GM18520 (cell line): Measurements from ENCODE around the gene YPEL1.

Experiments used
- ATAC-seq: cut with Tn5 transposase; IDR thresholded peaks from one replicate; pipeline ENCODE4 v1.9.1; 2021; ENCODE audit not compliant: unreplicated experiment

Gene YPEL1, protein sequence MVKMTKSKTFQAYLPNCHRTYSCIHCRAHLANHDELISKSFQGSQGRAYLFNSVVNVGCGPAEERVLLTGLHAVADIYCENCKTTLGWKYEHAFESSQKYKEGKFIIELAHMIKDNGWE

GRCh38 chr22:21735200-21736083 lies at the start of gene YPEL1:
Gene YPEL1 (minus strand): TSS chr22:21735794. CDS start chr22:21710744, 25,050 bp downstream.
- peak; percentile 66 for ATAC-seq

GRCh38 chr22:21780259-21780658 lies 44.7 kb upstream of the YPEL1 start:
- ATAC-seq: no peak

- no peak for ATAC-seq
Measured at GRCh38 chr22:21779444-21779843, 43.9 kb upstream of the YPEL1 start.

GRCh38 chr22:21778705-21779363 lies 43.2 kb upstream of the YPEL1 start:
- no peak for ATAC-seq

- no peak for ATAC-seq
Measured at GRCh38 chr22:21771631-21771976, 36.0 kb upstream of the YPEL1 start.

DNA sequence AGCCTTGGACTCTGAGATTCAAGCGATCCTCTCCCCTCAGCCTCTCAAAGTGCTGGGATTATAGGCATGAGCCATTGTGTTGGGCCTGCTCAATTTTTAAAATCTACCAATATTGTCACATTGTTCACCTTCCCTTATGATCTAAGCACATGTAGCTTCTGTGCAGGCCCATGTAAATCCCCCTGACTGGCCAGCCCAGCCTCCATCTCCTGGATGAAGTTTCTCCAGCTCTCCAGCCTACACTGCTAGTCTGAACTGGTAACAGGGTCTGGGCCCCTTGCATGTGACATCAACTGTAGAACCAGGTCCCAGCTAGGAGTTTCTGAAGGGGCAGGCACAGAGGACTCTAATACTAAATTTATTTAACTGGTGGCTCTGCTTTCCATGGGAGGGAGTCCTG lies 32.8 kb upstream of the YPEL1 start:
- ATAC-seq: no peak

GRCh38 chr22:21766691-21767462 lies 31.3 kb upstream of the YPEL1 start:
- peak; percentile 51 for ATAC-seq

DNA sequence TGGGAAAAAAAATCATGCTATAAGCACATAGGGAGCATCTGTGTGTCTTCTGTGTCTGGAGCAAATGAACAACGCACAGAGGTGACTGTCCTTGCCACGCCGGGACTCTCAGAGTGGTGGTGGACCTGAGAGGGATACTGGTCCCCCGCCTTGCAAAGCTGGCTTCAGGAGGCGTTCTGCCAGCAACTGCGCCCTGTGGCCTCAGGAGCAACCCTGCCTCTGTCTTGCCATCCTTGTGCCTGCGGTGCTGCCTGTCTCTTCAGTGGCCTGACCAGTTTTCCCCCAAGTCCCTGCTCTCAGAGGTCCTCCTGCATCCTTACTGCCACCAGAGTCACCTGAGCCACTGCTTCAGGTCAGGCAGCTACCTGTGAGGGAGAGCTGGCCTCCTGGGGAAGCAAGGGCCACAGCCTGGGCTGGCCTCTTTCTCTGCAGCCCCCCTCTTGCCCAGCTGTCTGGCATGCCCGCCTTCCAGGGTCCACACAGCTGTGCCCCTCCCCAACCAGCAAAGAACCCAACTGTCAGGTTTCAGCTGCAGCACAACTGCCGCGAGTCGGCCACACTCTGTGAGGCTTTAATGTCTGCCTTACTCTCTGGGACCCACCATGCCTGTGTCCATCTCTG lies 30.4 kb upstream of the YPEL1 start:
- no peak for ATAC-seq

DNA sequence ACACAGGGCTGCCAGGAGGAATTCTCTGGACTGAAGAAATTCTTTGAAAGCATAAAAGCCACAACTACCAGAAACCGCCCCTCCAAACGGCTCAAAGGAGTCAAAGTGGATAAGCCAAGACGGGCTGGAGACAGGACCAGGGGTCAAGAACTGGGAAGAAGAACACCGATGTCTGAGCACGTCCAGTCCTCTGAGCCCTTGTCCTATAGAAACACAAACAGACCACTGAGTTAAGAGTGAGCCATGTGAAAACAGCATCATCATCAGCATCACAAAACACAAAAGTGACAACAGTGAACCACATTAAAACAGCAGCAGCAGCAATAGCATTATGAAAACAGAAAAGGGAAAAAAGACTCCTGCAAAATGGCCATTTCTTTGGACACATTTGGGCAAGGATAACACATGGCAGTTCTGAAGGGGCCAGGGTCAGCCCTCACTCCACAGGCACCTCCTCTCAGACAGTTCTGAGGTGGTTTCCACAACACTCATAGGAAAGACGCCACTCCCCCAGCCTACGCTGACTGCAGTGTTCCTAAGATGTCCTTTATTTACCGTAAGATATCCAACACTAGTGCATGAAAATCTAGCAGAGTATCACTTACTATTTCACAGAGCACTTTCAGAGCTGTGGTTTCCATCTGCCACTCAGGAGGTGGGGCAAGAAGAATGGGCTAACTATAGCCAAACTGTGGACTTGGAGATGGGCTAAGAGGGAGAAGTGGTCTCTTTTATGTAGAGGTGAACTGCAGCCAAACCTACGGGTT lies 28.6 kb upstream of the YPEL1 start:
- ATAC-seq: no peak

GRCh38 chr22:21762712-21763581 lies 27.4 kb upstream of the YPEL1 start:
- no peak for ATAC-seq

DNA sequence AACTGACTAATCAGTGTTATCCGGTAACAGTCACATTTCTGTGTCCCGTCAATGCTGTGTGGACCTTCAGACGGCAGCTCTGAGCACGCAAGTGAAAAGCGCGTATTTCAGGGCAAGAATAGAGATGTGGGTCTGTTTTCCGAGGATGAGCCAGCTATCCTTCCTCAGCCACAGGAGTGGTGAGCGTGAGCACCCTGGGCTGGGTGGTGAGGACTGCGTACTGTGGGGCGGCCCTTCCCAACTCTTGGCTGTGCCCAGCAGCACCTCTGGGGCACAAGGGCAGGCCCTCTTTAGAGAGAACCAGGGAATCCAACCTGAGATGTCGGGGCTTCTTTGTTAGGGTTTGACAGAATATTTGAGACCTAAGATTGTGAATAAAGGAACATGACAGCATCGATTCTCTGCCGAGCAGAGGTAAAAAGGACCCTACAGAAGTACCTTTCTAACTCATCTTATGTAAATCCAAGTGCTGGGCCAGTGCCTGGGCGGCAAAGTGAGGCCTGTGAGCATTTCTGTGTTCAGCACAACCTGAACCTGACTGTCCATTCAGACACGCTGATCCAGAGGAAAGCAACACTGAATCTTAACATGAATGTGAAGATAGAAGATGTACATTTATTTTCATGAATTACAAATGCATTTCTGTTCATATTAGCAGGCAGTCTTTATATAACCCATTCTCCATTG lies 26.5 kb upstream of the YPEL1 start:
- no peak for ATAC-seq

DNA sequence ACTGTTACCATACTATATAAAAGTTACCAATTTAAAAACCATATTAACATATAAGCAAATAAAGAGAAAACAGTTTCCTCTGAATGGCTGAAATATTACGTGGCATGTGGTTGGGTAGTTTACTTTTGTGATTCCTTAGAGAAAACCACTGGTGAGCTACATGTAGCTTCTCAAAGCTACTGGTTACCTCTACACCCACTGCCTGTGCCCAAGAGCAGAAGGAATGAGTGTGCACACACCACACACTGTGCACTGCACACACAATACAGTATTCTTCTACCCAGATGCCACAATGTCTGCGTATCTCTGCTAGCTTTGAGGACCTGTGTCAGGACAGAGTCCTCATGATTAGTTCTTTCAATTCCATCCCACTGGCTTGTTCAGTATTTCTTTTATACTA lies 25.5 kb upstream of the YPEL1 start:
- ATAC-seq: no peak

GRCh38 chr22:21760640-21761039 lies 25.0 kb upstream of the YPEL1 start:
- ATAC-seq: no peak

GRCh38 chr22:21759646-21760376 lies 24.2 kb upstream of the YPEL1 start:
- no peak for ATAC-seq

DNA sequence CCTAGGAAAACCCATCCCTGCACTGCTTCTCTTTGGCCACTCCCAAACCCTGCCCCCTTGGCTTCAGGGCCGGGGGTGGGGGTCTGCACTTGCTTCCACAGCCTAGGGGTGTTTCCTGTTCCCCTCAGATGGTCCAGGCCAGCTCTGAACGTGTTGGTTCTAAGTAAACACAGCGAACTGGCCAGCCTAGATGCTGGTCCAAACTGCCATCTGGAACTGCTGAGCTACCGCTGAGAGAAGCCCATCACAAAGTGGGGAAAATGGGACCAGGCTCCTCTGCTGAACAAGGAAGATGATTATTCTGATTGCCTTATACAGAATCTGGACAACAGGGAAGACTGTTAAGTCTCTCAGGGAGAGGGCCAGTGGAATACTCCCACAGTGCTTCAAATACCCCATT lies 23.5 kb upstream of the YPEL1 start:
- no peak for ATAC-seq

DNA sequence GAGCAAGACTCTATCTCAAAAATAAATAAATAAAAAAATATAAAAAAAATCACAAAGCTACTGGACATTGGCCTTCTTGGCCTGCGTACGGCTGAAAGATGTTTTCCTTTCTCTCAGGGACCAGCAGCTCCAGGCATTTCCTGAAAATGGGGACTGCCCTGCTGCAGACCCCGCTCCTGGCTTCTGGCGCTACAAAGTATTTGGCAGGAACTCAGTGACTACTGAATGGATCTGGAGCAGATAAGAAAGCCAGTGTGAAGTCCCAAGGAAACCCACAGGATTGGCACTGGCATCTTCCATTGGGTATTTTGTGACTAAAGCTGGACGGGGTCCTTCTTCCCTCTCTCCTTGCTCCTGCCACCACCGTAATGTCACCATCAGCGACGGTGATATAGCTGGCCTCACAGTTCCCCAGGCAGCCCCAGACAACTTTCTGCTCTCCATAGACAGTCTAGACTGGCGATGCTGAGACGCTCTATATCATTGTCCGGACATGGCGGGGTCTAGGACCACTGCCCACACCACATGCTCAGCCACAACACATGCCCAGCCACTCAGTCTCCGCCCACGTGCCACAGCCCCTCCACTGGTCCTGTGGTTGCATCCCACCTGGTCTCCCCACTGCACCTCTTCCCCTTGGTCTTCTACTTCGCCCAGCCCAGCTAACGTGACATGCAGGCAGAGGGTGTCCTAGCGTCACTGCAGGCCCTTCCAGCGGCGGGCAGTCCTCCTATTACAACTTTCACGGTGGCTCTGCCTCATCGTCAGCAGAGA lies 22.7 kb upstream of the YPEL1 start:
- ATAC-seq: no peak

DNA sequence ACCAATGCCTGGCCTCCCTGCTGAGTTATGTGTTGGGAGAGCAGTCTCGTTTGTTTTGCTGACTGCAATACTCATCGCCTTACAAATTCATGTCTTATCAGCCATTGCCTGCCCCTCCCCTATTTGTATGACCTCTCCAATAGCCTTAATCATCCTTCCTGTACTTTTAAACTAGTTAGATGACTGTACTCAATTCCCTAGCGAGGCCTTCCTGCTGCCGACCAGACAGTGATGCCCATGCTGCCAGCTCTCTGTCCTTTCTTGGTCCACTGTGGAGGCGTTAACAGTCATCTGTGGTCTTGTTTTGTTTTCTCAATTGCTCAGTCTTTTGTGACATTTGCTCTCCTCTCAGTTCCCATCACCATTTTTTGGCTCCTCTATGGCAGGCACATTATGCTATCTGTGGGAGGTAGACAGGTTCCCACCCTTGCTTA lies 20.3 kb upstream of the YPEL1 start:
- ATAC-seq: no peak
